Activated T-helper 1 cell treated with anti-CD3 and anti-CD28 coated beads, Interleukin-2, amount 50 U/mL, for 16 hours (primary cell): ENCODE measurements around the gene PDZD7.

Experiments
- DNase-seq, 2 donors: peaks; one replicate each; pipeline ENCODE4 v3.0.0-alpha.2; 2020; ENCODE audit warnings: low read depth in 1 of 2, low spot score in 1 of 2

Gene PDZD7

DNA sequence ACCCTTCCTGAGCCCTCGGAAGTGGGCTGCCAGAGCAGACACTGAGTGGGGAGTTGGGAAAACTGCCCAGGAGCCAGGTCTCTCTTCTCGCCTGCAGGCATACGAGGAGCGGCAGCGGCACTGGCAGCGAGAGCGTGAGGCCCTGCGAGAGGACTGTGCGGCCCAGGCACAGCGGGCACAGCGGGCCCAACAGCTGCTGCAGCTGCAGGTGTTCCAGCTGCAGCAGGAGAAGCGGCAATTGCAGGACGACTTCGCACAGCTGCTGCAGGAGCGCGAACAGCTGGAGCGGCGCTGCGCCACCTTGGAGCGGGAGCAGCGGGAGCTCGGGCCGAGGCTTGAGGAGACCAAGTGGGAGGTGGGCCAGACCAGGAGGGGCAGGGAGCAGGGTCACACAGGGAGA lies 25.6 kb downstream of the PDZD7 start:
- no peak for DNase-seq

DNA sequence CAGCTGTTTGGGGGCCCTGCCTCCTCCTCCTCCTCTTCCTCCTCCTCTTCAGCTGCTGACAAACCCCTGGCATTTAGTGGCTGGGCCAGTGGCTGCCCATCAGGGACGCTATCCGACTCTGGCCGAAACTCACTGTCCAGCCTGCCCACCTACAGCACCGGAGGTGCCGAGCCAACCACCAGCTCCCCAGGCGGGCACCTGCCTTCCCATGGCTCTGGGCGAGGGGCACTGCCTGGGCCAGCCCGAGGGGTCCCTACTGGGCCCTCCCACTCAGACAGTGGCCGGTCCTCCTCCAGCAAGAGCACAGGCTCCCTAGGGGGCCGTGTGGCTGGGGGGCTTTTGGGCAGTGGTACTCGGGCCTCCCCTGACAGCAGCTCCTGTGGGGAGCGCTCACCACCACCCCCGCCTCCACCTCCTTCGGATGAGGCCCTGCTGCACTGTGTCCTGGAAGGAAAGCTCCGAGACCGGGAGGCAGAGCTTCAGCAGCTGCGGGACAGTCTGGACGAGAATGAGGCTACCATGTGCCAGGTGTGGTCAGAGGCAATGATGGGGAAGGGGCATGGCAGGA lies 27.2 kb downstream of the PDZD7 start:
- DNase-seq = no peak

DNA sequence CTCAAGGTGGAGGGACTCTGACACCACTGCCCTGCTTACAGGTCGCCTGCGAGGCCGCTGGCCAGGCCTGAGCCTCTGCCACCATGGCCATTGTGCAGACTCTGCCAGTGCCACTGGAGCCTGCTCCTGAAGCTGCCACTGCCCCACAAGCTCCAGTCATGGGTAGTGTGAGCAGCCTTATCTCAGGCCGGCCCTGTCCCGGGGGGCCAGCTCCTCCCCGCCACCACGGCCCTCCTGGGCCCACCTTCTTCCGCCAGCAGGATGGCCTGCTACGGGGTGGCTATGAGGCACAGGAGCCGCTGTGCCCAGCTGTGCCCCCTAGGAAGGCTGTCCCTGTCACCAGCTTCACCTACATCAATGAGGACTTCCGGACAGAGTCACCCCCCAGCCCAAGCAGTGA lies 28.5 kb downstream of the PDZD7 start:
- no peak for DNase-seq

DNA sequence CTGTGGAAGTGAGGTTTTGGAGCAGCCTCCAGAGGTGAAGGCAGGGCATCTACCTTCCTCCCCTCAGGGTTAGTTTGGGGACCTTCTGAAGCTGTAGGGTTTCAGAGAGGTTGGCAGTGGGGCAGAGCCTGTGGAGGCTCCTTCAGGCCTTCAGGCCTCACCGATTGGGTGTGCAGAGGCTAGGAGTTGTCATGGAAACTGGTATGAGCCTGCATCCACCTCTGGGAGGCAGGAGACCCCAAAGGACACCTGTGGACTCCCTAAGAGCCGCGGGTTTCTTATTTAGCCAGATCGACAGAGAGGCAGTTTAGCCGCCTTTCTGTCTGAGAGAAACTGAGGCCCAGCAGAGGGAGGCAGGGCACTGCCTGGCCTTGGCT lies 29.3 kb downstream of the PDZD7 start:
- no peak for DNase-seq

DNA sequence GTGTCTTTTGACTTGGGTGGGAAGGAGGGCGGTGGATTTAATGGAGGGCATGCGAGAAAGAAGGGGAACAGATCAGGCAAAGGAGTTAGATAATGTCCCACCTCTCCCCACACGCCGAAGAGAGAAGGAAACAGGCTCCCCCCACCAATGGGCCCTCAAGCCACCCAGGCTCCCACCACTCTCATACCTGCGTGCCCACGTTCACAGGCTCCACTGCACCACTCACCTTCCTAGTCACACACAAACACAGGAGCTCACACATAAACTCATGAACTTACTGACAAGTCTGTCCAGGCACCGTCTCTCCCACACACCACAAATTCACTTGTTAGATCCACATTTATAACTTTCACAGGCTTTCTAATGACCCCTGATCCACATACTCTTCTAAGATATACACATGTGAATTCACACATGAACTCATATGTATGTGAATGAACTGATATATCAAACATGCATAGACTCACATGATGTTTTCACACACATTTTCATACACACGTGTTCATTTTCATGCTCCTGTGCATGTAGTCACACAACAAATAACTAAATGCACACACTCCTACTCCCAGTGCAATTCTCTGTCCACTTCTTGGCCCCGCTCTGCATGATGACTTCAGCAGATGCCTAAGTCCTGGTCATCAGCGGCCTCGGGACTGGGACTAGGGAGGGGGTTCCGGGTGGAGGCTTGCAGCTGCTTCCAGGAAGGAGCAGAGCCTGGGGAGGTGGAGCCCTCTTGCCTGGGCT lies 29.8 kb downstream of the PDZD7 start:
- no peak for DNase-seq

DNA sequence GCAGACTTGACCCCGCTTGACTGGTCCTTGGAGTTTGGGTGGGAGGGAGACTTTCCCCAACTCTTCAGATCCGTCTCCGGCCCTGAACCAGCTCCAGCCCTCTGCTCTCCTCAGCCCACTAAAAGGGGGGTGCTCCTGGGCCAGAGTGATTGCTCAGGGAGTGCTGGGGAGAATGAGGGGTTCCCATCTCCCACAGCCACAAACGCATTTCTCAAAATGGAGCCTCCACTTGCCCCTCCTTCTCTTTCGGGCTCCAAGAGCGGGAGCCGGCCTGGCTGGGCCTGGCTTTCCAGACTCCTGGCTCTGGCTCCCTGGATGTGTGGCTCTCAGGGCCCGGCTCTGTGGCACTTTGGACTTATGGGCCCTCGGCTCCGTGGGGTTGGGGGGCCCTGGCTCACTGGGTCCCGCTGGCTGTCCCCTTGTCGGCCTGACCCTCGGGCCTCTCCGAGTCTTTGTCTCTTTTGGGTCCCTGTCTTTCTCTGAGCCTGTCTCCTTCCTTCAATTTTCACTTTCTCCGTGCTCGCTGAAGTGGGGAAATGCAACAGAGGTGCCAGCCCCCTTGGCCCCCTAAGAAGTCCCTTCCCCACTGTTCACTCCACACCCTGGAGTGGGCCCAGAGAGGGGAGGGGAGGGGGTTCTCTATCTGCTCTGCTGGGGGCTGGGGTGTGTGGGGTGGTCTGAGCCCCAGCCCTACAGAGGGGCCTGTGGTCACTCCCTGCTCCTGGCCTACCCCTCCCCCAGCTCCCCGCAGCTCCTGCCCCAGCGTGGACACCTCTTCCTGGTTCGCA lies 30.6 kb downstream of the PDZD7 start:
- no peak for DNase-seq

DNA sequence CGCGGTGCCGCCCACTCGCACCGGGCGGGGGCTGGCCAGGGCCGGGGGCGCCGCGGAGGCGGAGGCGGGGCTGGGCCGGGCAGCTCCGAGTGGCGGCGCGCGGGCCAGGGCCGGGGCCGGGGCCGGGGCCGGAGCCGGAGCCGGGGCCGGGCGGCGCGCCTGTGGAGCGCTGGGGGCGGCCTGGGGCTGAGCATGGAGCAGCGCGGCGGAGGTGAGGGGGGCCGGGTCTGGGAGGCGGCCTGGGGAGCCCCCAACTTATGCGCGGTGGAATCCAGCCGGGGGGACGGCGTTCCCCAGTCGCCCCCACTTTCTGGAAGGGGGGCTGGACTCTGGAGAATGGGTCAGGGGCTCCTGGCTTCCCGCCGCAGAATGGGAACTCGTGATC lies 31.2 kb downstream of the PDZD7 start, which contains the start of gene LZTS2:
Gene LZTS2, plus strand, starts transcription at position 67 of the 385 bp plus-strand sequence. CDS start 2,731 bp downstream, outside the sequence.
- no peak for DNase-seq

DNA sequence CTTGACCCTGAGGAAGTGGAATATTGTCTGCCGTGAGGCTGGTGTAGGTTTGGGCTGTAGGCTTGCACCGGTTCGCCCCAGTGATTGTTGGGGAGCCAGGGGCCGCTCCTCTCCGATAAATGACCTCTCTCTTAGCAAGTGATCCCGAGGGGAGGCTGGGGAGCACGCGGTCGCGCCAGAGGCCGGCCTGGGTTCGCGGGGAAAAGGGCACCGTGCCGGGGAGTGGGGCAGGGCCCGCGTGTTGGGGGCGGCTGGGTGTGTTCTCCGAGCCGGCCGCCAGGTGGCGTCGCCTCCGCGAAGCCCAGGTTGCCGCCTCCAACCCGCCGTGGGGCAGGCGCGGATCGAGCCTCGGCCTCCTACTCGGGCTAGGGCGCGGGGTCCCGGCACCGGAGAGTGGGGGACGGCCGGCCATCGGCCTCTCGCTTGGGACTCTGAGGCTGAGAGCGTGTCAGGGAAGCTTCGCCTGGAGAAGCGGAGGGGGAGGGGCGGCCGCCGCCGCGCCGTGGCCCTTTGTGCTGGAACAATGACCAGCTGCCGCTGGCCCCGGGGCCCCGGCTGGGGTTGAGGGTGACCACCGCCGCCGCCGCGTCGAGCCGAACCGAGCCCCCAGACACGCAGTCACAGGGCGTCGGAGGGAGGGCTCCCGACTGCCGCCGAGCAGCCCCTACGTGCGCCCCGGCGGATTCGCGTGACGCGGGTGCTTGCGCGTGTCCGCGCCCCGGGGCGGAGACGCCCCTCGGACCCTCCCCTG lies 31.8 kb downstream of the PDZD7 start:
- DNase-seq = peak; percentile 59 to 67

DNA sequence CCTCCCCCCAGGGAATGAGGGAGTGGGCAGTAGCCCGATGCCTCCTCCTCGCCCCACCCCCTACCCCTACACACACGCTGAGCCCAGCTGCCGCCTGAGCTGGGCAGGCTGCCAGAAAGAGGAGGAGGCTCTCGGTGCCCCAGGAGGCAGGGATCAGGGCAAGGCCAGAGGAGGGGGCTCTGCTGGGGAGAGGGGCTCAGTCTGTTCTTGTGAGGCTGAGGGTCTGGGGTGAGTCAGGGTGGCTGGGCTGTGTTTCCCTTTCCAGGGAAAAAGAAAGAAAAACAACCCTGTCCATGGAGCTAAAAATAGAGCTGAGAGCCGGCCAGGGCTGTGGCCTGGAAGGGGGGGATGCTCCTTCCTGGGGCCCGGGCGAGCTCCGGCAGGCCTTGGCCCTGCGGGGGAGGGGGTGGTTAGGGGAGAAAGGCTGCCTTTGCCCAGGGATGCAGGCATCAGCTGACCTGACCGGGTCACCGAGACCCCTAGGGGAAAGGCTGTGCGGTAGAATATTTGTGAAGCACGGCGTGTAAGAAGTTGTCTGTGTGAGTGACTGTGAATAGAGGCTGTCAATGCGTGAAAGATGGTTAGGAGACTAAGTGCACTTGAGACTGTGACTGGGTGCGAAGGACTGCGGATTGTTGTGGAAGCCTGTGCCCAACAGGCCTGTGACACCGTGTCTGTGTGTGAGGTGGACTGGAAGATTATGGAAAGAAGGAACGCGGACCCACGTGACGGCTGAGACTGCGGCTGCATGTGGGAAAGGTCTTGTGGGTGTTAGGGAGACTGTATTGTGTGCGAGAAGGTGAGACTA lies 32.5 kb downstream of the PDZD7 start:
- DNase-seq = peak; percentile 38 to 48

DNA sequence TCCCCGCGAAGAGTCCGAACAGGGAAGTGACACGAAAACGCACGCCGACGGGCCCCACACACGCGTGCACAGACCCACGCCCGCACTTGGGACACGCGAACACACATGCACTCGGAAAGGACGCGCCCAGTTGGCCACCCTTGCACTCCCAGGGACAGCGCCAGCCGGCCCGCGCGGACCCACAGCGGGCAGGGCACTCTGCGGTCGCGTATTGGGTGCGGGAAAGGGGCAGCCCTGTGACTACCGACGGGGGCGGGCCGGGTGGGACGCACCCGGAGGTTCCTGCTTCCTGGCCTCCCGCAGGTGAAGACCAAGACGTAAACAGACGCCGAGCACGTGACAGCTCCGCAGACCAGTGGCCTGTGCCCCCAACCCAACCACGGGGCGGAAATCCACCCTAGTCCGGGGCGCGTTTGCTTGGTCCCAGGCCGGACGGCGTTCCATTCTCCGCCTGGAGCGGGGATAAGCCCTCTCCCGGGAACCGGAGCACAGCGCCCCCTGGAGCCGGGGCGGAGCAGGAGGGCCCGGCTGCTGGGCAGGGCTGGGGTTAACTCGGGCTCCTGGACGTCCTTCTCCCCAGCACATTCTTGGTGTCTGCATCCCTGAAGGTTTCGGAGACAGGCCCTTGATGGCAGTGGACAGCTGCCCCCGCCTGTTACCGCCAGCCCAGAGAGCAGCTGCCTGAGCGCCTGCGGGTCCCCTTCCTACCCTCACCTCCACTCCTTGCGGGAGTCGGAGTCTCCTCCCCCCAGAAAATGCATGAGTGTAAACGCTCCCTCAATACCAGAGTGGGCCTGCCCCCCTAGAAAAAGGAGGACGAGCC lies 33.4 kb downstream of the PDZD7 start:
- peak; percentile 54 to 61 for DNase-seq

DNA sequence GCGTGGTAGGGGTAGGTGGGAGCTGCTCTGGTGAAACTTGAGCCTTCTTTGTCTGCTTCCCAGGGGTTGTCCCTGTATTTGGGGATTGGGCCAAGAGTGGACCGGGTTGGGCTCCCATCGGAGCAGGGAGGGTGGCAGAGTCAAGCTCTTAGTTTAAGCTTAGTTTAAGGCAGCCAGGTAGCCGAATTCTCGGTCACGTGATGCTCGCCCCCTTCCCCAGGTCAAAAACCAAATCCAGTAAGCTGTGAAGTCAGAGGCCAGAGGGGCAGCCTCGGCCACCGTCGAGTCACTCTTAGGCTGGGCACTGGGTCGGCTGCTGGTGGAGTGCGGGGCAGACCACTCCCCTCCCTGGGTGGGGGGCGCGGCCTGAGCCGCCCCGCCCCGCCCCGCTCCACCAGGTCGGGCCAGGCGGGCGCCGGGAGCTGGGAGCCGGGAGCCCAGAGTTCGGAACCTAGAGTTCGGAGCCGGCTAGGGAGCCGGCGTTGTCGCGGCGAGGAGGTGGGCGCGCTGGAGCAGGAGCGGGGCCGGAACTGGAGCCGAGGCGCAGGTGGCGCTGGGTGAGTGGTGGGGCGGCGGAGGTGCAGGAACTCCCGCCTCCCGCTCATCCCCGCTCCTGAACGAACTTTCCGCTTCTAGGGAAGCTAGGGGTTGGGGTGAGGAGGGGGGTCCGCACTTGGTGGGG lies 34.1 kb downstream of the PDZD7 start:
- no peak for DNase-seq

DNA sequence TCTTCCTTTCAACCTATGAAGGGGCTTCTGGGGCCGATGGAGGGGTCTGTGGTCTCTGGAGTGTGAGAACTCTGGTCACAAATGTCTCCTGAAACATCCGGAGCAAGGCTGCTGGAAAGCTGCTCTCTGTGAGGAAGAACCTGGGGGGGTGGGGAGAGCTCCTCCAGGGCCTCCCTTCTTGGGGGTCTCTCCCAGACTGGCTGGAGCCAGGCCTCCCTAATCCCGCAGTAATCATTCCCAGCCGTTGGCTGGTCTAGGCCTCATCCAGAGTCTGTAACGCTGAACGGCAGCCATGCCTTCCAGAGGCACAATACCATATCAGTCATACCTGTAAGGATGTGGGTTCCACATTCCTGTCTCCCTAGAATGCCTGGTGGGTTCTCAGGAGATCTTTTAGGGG lies 35.7 kb downstream of the PDZD7 start:
- no peak for DNase-seq

DNA sequence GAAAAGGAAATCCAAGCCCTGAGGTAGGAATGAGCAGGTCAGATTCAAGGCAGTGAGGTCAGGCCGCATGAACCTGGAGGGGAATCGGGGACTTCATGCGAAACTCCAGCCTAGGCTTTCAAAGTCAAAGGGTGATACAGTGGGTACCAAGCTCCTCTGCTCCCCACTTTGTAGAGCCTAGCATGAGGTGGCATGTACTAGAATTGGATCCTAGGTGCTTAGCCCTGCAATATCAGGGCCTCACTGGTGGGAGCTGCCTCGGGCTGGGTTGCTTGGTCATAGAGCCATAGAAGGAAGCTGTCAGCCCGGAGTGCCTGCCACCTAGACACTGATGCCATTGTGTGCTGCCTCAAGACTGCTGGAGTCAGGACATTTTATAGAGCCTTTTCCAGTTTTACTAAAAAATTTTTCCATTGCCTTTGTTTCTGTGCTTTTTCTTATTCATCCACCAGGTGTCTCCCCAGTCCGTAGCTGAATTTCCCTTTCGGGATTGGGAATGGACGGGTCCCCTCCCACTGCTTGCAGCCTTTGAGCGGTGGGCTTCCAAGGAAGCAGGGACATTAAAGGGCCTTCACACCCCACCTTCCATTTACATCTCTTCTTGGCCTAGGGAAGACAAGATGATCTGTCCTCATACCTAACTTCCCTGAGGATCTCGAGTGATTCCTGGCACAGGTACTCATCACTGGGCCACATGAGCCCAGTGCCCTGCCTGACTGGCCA lies 36.8 kb downstream of the PDZD7 start:
- DNase-seq = no peak

DNA sequence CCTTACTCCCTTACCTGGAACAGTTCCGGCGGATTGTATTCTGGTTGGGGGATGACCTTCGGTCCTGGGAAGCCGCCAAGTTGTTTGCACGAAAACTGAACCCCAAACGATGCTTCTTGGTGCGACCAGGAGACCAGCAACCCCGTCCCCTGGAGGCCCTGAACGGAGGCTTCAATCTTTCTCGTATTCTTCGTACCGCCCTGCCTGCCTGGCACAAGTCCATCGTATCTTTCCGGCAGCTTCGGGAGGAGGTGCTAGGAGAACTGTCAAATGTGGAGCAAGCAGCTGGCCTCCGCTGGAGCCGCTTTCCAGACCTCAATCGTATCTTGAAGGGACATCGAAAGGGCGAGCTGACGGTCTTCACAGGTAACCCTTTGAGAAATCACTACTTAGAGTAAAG lies 41.8 kb downstream of the PDZD7 start:
- DNase-seq = no peak

DNA sequence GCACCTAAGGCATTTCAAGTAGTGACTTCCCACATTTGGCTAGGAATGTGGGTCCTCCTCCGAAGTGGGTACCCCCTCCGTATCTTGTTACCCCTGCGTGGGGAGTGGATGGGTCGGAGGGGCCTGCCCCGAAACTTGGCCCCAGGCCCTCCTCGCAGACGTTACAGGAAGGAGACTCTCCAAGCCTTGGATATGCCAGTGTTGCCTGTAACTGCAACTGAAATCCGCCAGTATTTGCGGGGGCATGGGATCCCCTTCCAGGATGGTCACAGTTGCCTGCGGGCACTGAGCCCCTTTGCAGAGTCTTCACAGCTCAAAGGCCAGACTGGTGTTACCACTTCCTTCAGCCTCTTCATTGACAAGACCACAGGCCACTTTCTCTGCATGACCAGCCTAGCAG lies 42.8 kb downstream of the PDZD7 start:
- DNase-seq = no peak

DNA sequence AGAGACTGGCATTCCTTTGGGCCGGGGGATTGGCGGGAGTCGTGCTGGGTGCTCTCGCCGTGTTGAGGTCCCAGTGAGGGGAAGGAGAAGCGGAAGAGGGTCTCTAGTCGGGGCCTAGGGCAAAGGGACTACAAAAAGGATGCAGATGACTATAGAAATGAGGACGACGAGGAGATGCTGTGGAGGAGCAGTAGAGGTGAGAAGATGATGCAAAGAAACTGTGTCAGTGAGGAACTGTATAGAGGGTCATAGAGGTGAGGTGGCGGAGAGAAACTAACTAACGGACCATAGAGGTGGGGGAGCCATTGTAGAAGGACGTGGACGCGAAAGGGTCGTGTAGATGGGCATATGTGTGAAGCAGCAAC lies 43.3 kb downstream of the PDZD7 start:
- no peak for DNase-seq

DNA sequence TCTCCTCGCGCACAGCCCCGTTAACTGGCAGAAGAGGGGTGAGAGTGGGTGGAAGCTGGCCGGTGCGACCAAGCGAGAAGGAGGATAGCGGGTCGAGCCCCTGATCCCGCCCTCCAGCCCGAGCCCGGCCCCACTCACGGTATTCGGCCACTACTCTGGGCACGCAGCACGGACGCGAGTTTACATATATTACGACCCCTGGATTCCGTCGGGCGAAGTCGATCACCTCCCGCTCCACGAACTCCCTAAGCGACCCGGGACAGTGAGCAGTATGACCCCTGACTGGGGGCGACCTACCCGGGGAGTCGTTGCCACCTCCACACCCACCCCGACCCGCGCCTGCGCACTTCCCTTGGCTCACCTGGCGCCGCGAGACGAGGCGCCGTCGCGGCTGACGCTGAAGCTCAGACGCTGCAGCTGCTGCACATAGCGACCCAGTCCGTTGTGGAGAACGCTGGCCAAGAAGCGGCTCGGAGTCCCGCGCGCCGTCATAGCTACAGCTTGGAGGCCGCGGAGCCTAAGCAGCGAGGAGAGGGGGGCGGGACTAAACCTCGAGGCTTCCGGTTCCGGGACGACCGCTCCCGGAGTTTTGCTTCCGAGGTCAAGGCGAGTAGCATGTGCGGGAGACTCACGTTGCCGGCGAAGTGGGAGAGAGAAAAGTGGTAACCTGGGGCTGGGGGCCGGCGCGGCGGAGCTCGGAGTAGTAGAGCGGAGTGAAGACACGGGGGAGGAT lies 43.8 kb downstream of the PDZD7 start, which contains the start of the genes MRPL43 and TWNK:
Gene MRPL43, minus strand, starts transcription at position 546 of the 733 bp plus-strand sequence. Its CDS starts 54 bp downstream, at position 492.
Gene TWNK, plus strand, starts transcription at position 592 of the 733 bp plus-strand sequence. CDS start 668 bp downstream, outside the sequence.
- peak; percentile 67 to 75 for DNase-seq

DNA sequence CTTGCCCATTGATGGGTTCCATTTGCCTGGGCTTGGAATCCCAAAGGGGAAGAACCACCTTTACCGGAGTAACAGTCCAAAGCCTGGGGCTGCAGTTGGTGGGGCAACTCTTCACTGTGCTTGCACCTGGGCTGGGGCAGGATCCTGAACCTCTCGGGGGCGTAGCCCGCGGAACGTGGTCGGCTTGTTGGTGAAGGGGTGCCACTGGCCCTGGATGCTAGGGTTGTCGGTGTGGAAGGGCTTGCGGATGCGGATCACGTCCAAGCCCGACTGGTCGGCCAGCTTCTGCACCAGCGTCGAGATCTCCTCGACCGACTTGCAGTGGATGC lies 44.3 kb downstream of the PDZD7 start:
- no peak for DNase-seq
